Fibroblast of pulmonary artery (primary cell): ENCODE measurements around the gene RBP3.

Experiments used
- DNase-seq: peaks from one replicate; pipeline ENCODE4 v3.0.0-alpha.2; 2010; ENCODE audit warnings: low read depth
- H3K4me3 ChIP-seq: replicated peaks from 2 replicates; pipeline ENCODE4 v1.5.1; 2011; ENCODE audit warnings: low read depth, mild to moderate bottlenecking, control low read depth, low read length, moderate library complexity
- TF ChIP-seq, protein P1 (sequence below): IDR thresholded peaks from 2 replicates; pipeline ENCODE4 v1.5.1; 2011; ENCODE audit warnings: mild to moderate bottlenecking, control low read depth, low read length, inconsistent platforms; ENCODE audit errors: missing control alignments

RBP3 gene

DNA sequence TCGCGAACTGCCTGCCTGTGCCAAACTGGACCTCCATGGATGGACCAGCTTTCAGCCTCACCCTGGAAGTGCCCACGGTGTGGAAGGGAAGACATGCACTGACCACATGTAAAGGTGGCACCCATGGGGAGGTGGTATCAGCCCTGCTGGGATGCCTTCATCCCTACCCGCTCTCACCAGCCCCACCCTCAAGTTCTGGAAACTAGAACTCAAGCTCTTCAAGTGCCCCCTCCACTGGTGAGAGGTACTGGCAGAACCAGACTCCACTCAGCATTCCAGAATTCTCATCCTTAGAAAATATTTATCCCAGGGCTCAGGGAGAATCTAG is 30.0 kb downstream of the RBP3 start:
- TF ChIP-seq, protein P1, sequence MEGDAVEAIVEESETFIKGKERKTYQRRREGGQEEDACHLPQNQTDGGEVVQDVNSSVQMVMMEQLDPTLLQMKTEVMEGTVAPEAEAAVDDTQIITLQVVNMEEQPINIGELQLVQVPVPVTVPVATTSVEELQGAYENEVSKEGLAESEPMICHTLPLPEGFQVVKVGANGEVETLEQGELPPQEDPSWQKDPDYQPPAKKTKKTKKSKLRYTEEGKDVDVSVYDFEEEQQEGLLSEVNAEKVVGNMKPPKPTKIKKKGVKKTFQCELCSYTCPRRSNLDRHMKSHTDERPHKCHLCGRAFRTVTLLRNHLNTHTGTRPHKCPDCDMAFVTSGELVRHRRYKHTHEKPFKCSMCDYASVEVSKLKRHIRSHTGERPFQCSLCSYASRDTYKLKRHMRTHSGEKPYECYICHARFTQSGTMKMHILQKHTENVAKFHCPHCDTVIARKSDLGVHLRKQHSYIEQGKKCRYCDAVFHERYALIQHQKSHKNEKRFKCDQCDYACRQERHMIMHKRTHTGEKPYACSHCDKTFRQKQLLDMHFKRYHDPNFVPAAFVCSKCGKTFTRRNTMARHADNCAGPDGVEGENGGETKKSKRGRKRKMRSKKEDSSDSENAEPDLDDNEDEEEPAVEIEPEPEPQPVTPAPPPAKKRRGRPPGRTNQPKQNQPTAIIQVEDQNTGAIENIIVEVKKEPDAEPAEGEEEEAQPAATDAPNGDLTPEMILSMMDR: no peak
- no peak overlapping the region for H3K4me3 ChIP-seq
- no peak for DNase-seq

DNA sequence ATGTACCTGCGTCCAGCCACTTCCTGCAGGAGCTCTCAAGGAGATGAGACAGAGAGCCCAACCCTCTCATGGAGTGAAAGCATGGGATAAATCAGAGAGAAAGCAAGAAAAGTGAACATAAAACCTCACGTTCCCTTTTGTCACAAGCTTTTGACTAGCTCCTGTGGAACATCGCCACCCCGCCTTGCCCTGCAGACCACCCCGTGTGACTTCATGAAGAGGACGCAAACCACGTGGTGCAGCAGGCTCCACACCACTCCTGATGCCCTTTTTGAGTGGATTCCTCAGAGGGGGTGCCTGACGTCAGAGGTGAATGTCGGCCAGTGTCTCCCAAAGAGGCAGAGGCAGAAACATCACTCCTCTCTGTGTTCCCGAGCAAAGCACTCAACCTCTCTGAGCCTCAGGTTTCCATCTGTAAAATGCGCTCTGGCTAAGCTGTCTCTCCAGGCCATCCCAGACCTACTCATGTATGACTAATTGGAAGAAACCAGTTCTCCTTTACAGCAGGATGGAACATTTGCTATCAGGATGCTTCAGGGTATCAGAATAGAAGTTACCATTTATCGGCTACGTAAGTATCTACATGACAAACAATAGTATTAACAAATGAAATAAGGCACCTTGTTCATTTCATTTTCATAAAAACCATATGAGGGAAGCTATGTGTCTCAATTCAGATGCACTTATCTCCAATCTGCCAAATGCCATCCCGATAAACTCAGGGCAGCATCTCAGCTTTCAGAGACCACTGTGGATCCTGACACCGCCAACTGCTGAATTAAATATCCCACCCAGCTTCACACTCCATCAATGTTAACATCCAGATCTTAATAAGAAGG is 30.7 kb downstream of the RBP3 start:
- no peak for DNase-seq
- H3K4me3 ChIP-seq: no peak overlapping the region
- TF ChIP-seq, protein P1: no peak

DNA sequence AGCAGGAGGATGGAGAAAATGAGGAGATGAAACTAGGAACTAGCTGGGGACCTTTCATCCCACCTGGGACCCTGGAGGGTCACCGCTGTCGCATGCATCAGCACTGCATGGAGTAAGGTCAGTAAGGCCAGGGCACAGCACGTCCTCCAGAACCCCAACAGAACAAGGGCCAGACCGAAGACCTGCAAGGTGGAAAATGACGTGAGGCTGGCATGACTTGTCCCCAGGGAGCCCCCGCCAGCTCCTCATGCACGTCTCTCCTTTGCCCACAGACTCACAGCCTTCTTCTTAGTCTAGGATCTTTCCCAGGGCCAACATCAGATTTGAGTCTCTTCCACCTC is 31.3 kb downstream of the RBP3 start:
- H3K4me3 ChIP-seq: no peak overlapping the region
- TF ChIP-seq, protein P1: no peak
- no peak for DNase-seq

DNA sequence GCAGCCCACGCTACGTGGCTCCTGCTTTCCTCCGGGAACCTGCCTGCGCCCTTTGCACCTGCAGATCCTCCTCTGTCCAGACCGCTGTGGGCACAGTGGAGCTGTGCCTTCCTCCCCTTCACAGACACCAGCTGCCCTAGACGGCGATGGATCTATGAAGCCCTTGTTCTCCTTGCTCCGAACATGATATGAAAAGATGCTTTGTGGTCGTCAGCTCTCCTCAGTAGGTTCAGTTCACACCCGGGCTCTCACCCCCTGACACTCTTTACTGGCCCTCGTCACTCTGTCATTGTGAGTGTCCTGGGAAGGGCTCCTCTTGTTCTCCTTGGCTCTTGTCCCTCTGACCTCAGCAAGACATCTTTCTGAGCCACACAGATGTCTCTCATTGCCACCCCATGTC is 31.7 kb downstream of the RBP3 start:
- no peak overlapping the region for H3K4me3 ChIP-seq
- DNase-seq: no peak
- TF ChIP-seq, protein P1: no peak

DNA sequence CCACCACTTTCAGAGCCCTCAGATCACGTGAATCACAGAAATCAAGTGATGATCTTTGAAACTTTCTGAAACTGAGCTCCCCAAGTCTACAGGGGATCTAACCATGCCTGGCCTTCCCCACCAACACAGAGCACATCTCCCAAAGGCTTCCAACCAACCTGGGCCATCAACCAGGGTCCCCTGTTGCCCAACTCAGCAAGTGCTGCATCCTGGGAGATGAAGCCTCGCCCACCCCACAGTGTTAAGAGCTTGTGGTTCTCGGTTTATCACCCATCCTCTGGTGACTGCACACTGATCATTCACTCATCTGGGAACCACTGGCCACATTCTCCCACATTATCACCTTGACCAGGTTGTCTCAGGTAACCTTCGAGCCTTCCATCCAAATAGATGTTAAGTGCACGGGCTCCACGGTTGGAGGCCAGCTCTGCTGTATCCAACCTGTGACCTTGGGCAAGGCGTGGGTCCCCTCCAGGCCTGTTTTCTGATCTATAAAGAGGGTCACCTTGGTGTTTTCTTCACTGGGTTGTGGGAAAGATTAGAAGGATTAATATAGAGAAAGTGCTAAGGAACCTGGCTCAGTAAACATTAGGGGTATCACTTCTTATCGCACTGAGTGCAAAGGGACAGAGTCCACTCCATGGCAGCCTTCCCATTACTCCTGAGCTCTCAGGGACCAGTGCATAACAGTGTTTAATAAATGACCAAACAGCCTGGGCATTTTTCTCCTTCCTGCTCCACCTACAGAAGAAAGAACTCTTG is 32.4 kb downstream of the RBP3 start:
- no peak for DNase-seq

DNA sequence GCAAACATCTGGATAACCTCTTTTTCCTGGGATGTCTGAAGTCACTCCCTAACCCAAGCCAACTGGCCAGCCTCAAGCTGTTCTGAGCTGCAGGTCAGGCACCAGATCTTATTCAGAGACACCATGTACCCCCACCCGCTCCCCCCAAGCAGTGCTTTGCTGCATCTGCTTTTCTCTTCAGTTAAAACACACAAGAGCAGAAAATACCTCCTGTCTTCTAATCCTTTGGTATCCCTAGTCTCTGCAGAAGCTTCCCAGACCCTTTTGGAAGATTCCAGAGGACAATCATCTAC is 32.9 kb downstream of the RBP3 start:
- DNase-seq: no peak
- no peak overlapping the region for H3K4me3 ChIP-seq
- TF ChIP-seq, protein P1: no peak

More for the DNA sequence above, 32.4 kb downstream of the RBP3 start:
- TF ChIP-seq, protein P1: no peak
- H3K4me3 ChIP-seq: no peak overlapping the region
